Body of pancreas (tissue), 4 donors: ENCODE measurements around the gene CUL9.

Experiments used
- POLR2A ChIP-seq, 3 donors: fragments of 450-650 bp; IDR thresholded peaks; one replicate each; pipeline ENCODE4 v1.6.1; 2016; ENCODE audit warnings: antibody characterized with exemption in 3 of 3, mild to moderate bottlenecking in 2 of 3
- TF ChIP-seq, protein P1 (sequence below), 7 experiments: fragments of 450-650 bp in 4 of 7; fragments of 200-600 bp in 3 of 7; sonication (generic) in 3 of 7; IDR thresholded peaks; one replicate each; pipeline ENCODE4 v1.5.1; 2016 to 2019; ENCODE audit warnings: antibody characterized with exemption in 7 of 7

DNA sequence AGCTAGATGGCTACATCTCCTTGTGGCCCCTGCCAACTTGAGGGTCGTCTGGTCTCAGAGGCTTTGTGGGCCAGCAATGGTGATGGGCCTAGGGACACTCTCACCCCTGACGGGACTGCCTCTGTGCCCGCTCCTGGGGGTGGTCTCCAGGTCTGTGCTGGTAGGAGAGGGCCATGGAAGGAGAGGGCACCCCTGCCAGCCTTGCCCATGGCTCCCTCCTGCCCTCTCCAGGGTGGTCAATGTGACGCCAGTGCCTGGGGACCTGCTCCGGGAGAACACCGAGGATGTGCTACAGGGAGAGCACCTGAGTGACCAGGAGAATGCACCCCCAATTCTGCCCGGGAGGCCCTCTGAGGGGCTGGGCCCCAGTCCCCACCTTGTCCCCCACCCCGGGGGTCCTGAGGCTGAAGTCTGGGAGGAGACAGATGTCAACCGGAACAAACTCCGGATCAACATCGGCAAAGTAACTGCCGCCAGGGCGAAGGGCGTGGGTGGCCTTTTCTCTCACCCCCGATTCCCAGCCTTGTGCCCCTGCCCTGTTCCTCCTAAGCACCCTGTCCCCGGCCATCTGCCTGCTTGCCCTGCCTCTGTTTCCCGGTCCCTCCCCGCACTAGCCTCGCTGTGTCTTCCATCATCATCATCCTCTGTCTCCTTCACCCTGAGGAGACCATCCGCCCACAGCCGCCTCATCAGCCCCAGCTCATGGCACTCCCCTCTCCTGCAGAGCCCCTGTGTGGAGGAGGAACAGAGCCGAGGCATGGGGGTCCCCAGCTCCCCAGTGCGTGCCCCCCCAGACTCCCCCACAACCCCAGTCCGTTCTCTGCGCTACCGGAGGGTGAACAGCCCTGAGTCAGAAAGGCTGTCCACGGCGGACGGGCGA, 77.1 kb downstream of the CUL9 start:
- no peak for TF ChIP-seq POLR2A (IDR thresholded peaks at IDR 0.05)
- TF ChIP-seq, protein P1, sequence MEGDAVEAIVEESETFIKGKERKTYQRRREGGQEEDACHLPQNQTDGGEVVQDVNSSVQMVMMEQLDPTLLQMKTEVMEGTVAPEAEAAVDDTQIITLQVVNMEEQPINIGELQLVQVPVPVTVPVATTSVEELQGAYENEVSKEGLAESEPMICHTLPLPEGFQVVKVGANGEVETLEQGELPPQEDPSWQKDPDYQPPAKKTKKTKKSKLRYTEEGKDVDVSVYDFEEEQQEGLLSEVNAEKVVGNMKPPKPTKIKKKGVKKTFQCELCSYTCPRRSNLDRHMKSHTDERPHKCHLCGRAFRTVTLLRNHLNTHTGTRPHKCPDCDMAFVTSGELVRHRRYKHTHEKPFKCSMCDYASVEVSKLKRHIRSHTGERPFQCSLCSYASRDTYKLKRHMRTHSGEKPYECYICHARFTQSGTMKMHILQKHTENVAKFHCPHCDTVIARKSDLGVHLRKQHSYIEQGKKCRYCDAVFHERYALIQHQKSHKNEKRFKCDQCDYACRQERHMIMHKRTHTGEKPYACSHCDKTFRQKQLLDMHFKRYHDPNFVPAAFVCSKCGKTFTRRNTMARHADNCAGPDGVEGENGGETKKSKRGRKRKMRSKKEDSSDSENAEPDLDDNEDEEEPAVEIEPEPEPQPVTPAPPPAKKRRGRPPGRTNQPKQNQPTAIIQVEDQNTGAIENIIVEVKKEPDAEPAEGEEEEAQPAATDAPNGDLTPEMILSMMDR (IDR thresholded peaks at IDR 0.05) = no peak
